CD4-positive, alpha-beta T cell treated with Interleukin-4 for 4 hours (primary cell): ENCODE measurements around the gene AIFM3.
"Not testable (repeated sequence)": the region's sequence is repeated elsewhere in the genome, so short reads cannot be mapped to it uniquely, and the experiment has no call there.

Experiments used
- DNase-seq: peaks from one replicate; pipeline ENCODE4 v3.0.0-alpha.2; 2020

The AIFM3 gene

GRCh38 chr22:20942203-20942902, 24.7 kb upstream of the AIFM3 start:
- not testable (repeated sequence) for DNase-seq

GRCh38 chr22:20943104-20943933, 23.7 kb upstream of the AIFM3 start:
- no peak for DNase-seq

GRCh38 chr22:20944042-20944441, 23.0 kb upstream of the AIFM3 start:
- DNase-seq = no peak

GRCh38 chr22:20945578-20945934, 21.5 kb upstream of the AIFM3 start:
- no peak for DNase-seq

- DNase-seq = no peak
Measured at GRCh38 chr22:20946080-20946986, 20.7 kb upstream of the AIFM3 start.

- DNase-seq = no peak
Measured at GRCh38 chr22:20946991-20947390, 20.1 kb upstream of the AIFM3 start.

- no peak for DNase-seq
Measured at GRCh38 chr22:20948450-20948849, 18.6 kb upstream of the AIFM3 start.

GRCh38 chr22:20948989-20949388, 18.1 kb upstream of the AIFM3 start:
- DNase-seq = no peak

GRCh38 chr22:20949698-20950183, 17.3 kb upstream of the AIFM3 start:
- DNase-seq = no peak

- no peak for DNase-seq
Measured at GRCh38 chr22:20951151-20951931, 15.7 kb upstream of the AIFM3 start.

GRCh38 chr22:20951932-20952380, 15.1 kb upstream of the AIFM3 start:
- DNase-seq = no peak

GRCh38 chr22:20952544-20953341, 14.3 kb upstream of the AIFM3 start:
- no peak for DNase-seq

- no peak for DNase-seq
Measured at GRCh38 chr22:20953342-20953608, 13.8 kb upstream of the AIFM3 start.

- no peak for DNase-seq
Measured at GRCh38 chr22:20953668-20954500, 13.2 kb upstream of the AIFM3 start.

- DNase-seq = no peak
Measured at GRCh38 chr22:20955548-20955947, 11.5 kb upstream of the AIFM3 start.

GRCh38 chr22:20956258-20957101, 10.6 kb upstream of the AIFM3 start:
- DNase-seq = no peak

GRCh38 chr22:20957102-20957682, 9.9 kb upstream of the AIFM3 start:
- no peak for DNase-seq

- DNase-seq = no peak
Measured at GRCh38 chr22:20957683-20958431, 9.2 kb upstream of the AIFM3 start.
